ENCODE measurements around the gene HAO2. TPM values are rescaled to one million over a fixed set of nuclear protein-coding genes. Genes with fewer than 3 reads are reported as not detected.

Gene HAO2
- total RNA-seq, 1 experiment from 2014 or later, result not detected

GRCh38 chr1:119420638-119421037, 52.1 kb downstream of the HAO2 start:
- no peak for ATAC-seq
- no peak overlapping the region for H3K27ac ChIP-seq (ENCODE audit: low read length)
- intact Hi-C loops (cut with micrococcal nuclease; ENCODE audit: unreplicated experiment), result no loop called here
- no peaks in the 10 kb centered on the region for H3K9me3 ChIP-seq (ENCODE audit: control insufficient read depth, insufficient read depth, low read depth, low read length)
- TF ChIP-seq SIN3A (IDR thresholded peaks at IDR 0.05; ENCODE audit: borderline replicate concordance, insufficient read depth, low read depth, low read length), result no peak
- no peak for TF ChIP-seq CTCF (IDR thresholded peaks at IDR 0.05)
- TF ChIP-seq POLR2AphosphoS5 (IDR thresholded peaks at IDR 0.05; ENCODE audit: low read depth, low read length), result no peak
- no peak for TF ChIP-seq TCF7L2 (IDR thresholded peaks at IDR 0.05; ENCODE audit: low read depth, low read length)
- TF ChIP-seq REST (IDR thresholded peaks at IDR 0.05; ENCODE audit: insufficient read depth in 1 of 2, low read depth in 2 of 2, low read length in 1 of 2), result no peak
- in situ Hi-C loops (cut with HindIII; ENCODE audit: low pct_unique_long_range_greater_than_20kb, low sequenced_read_pairs), result no loop called here
- no peak overlapping the region for H3K4me3 ChIP-seq (ENCODE audit: low read depth in 2 of 2, low read length in 2 of 2)
- no peaks in the 10 kb centered on the region for H3K36me3 ChIP-seq (ENCODE audit: control insufficient read depth, insufficient read depth, low read length)
- ChIA-PET POLR2A (no interaction called here), CTCF (interaction anchor here (0.8 kb wide), 1 partner anchor 146 kb away, joined by 3 read pairs; no protein-coding TSS in a partner anchor)
- no peaks in the 10 kb centered on the region for H3K4me1 ChIP-seq (ENCODE audit: control insufficient read depth, insufficient read depth, low read length)
- BruUV-seq (replicated peaks), result no TSS peak
- peaks cover 3% of the 10 kb centered on the region; the same call in 1 of the 2 replicates for H3K27me3 ChIP-seq (ENCODE audit: control insufficient read depth, insufficient read depth, low read length)
- DNase-seq (ENCODE audit: low read depth, low spot score), result no peak

GRCh38 chr1:119422631-119423030, 54.0 kb downstream of the HAO2 start:
- intact Hi-C loops (cut with micrococcal nuclease; ENCODE audit: unreplicated experiment), result no loop called here
- Histone ChIP-seq H3K4me1 (ENCODE audit: control insufficient read depth, insufficient read depth, low read length) (no peaks in the 10 kb centered on the region), H3K27ac (ENCODE audit: low read length) (no peak overlapping the region), H3K9me3 (ENCODE audit: control insufficient read depth, insufficient read depth, low read depth, low read length) (no peaks in the 10 kb centered on the region), H3K27me3 (ENCODE audit: control insufficient read depth, insufficient read depth, low read length) (no peaks in the 10 kb centered on the region), H3K4me3 (ENCODE audit: low read depth in 2 of 2, low read length in 2 of 2) (no peak overlapping the region), H3K36me3 (ENCODE audit: control insufficient read depth, insufficient read depth, low read length) (no peaks in the 10 kb centered on the region)
- no peak for TF ChIP-seq SIN3A (IDR thresholded peaks at IDR 0.05; ENCODE audit: borderline replicate concordance, insufficient read depth, low read depth, low read length)
- no peak for TF ChIP-seq POLR2AphosphoS5 (IDR thresholded peaks at IDR 0.05; ENCODE audit: low read depth, low read length)
- TF ChIP-seq REST (IDR thresholded peaks at IDR 0.05; ENCODE audit: insufficient read depth in 1 of 2, low read depth in 2 of 2, low read length in 1 of 2), result no peak
- no peak for TF ChIP-seq CTCF (IDR thresholded peaks at IDR 0.05)
- no peak for TF ChIP-seq TCF7L2 (IDR thresholded peaks at IDR 0.05; ENCODE audit: low read depth, low read length)
- CTCF ChIA-PET, result no interaction called here
- in situ Hi-C loops (cut with HindIII; ENCODE audit: low pct_unique_long_range_greater_than_20kb, low sequenced_read_pairs), result no loop called here
- BruUV-seq (replicated peaks), result no TSS peak
- POLR2A ChIA-PET, result no interaction called here
- DNase-seq (ENCODE audit: low read depth, low spot score), result no peak
- ATAC-seq, result no peak
